Loucy (cell line): ENCODE data around the gene EDIL3.

Experiments used
- CTCF ChIP-seq: fragments of 200-600 bp; sonication (generic); conservative IDR thresholded peaks from 2 replicates; pipeline ENCODE4 v1.5.1; 2014; ENCODE audit warnings: mild to moderate bottlenecking, antibody characterized with exemption, low read length
- EZH2phosphoT487 ChIP-seq: fragments of 200-600 bp; IDR thresholded peaks from 2 replicates; pipeline ENCODE4 v1.6.1; 2018; ENCODE audit warnings: antibody characterized with exemption, mild to moderate bottlenecking, moderate library complexity, borderline replicate concordance

- TF ChIP-seq CTCF, result no peak
- TF ChIP-seq EZH2phosphoT487, result no peak
Observed at GRCh38 chr5:84237126-84237525, 147.6 kb downstream of the EDIL3 start.
